ENCODE data around the gene GALK2.

Gene GALK2

GRCh38 chr15:49169880-49170597, at the start of gene GALK2:
GALK2 (plus strand) TSS chr15:49170247; CDS start chr15:49170323, 76 bp downstream.
- H3K4me3 ChIP-seq = peak within 1 kb of the TSS; percentile 40 to 73 (median 68)
- peak within 1 kb of the TSS in 20 of 21 experiments; percentile 72 to 92 (median 87) for H3K27ac ChIP-seq

- H3K27ac ChIP-seq = no peak overlapping the region
- no peak overlapping the region for H3K4me3 ChIP-seq
These were observed 49.2 kb upstream of the GALK2 start for GRCh38 chr15:49120832-49121231.

GRCh38 chr15:49121901-49122300, 48.1 kb upstream of the GALK2 start:
- no peak overlapping the region for H3K27ac ChIP-seq
- no peak overlapping the region for H3K4me3 ChIP-seq

GRCh38 chr15:49122541-49123062, 47.4 kb upstream of the GALK2 start:
- no peak overlapping the region for H3K4me3 ChIP-seq
- no peak overlapping the region for H3K27ac ChIP-seq

- H3K4me3 ChIP-seq = no peak overlapping the region
- H3K27ac ChIP-seq = no peak overlapping the region
These were observed 45.7 kb upstream of the GALK2 start for GRCh38 chr15:49124371-49124770.

- Histone ChIP-seq H3K4me3 (no peak overlapping the region), H3K27ac (no peak overlapping the region)
These were observed 38.6 kb upstream of the GALK2 start for GRCh38 chr15:49131403-49131802.

- Histone ChIP-seq H3K27ac (no peak overlapping the region), H3K4me3 (no peak overlapping the region)
These were observed 35.2 kb upstream of the GALK2 start for GRCh38 chr15:49134683-49135341.

GRCh38 chr15:49135342-49135857, 34.6 kb upstream of the GALK2 start:
- no peak overlapping the region for H3K4me3 ChIP-seq
- no peak overlapping the region for H3K27ac ChIP-seq

- Histone ChIP-seq H3K27ac (no peak overlapping the region), H3K4me3 (no peak overlapping the region)
These were observed 34.1 kb upstream of the GALK2 start for GRCh38 chr15:49135911-49136310.

- Histone ChIP-seq H3K4me3 (no peak overlapping the region), H3K27ac (no peak overlapping the region)
These were observed 32.2 kb upstream of the GALK2 start for GRCh38 chr15:49137861-49138260.

- no peak overlapping the region for H3K4me3 ChIP-seq
- peak overlapping the region in 1 of 21 experiments; percentile 20 for H3K27ac ChIP-seq
These were observed 24.1 kb upstream of the GALK2 start for GRCh38 chr15:49145651-49146609.

GRCh38 chr15:49148298-49148697, 21.7 kb upstream of the GALK2 start:
- Histone ChIP-seq H3K27ac (no peak overlapping the region), H3K4me3 (no peak overlapping the region)

GRCh38 chr15:49148727-49149126, 21.3 kb upstream of the GALK2 start:
- H3K4me3 ChIP-seq = no peak overlapping the region

GRCh38 chr15:49151831-49152230, 18.2 kb upstream of the GALK2 start:
- Histone ChIP-seq H3K27ac (no peak overlapping the region), H3K4me3 (no peak overlapping the region)

More at GRCh38 chr15:49148727-49149126, 21.3 kb upstream of the GALK2 start:
- H3K27ac ChIP-seq = no peak overlapping the region

GRCh38 chr15:49152552-49153312, 17.3 kb upstream of the GALK2 start:
- Histone ChIP-seq H3K4me3 (no peak overlapping the region), H3K27ac (no peak overlapping the region)

- peak overlapping the region; percentile 78 to 98 (median 85) for H3K4me3 ChIP-seq
- peak overlapping the region in 16 of 21 experiments; percentile 87 to 98 (median 93) for H3K27ac ChIP-seq
These were observed 15.7 kb upstream of the GALK2 start for GRCh38 chr15:49154359-49154758.

GRCh38 chr15:49154799-49155109, 15.3 kb upstream of the GALK2 start:
- peak overlapping the region; percentile 64 to 98 (median 93) for H3K27ac ChIP-seq
- H3K4me3 ChIP-seq = peak overlapping the region; percentile 78 to 98 (median 85)

- Histone ChIP-seq H3K27ac (peak within 1 kb of the TSS; percentile 64 to 98 (median 93)), H3K4me3 (peak within 1 kb of the TSS; percentile 78 to 98 (median 85))
These were observed 14.8 kb upstream of the GALK2 start, which contains the start of gene COPS2 for GRCh38 chr15:49155110-49155833. COPS2 (minus strand) TSS chr15:49155599; CDS start chr15:49155578, 21 bp downstream.
